Calu3 (cell line): ENCODE data around the gene LPAR3. TPM values are rescaled to one million over a fixed set of nuclear protein-coding genes. Genes with fewer than 3 reads are reported as not detected.

ENCODE experiments used
- BruUV-seq: library from RNA; stranded (reverse); fragments of 400-500 nt; replicated peaks from 2 replicates; lab custom pipeline; 2021; lab: Mats Ljungman, UMichigan
- CTCF ChIA-PET: fragments of 300-600 bp; sonication (Branson Sonifier 250); formaldehyde crosslinking; loops from one replicate; lab custom pipeline; 2022; ENCODE audit warnings: antibody characterized with exemption; lab: Charles Lee
- DNase-seq: peaks from one replicate; pipeline ENCODE4 v3.0.0; 2022
- H3K27ac Mint-ChIP-seq: one replicate; pipeline ENCODE4 v1.8.0; 2022; ENCODE audit warnings: mixed read lengths; ENCODE audit not compliant: unreplicated experiment
- H3K27me3 Mint-ChIP-seq: one replicate; pipeline ENCODE4 v1.8.0; 2022; ENCODE audit warnings: mixed read lengths; ENCODE audit not compliant: unreplicated experiment
- H3K36me3 Mint-ChIP-seq: one replicate; pipeline ENCODE4 v1.8.0; 2022; ENCODE audit warnings: mild to moderate bottlenecking, moderate library complexity, mixed read lengths; ENCODE audit not compliant: insufficient read depth, unreplicated experiment
- H3K4me1 Mint-ChIP-seq: one replicate; pipeline ENCODE4 v1.8.0; 2022; ENCODE audit warnings: mild to moderate bottlenecking, low read depth, mixed read lengths; ENCODE audit not compliant: unreplicated experiment
- H3K4me3 Mint-ChIP-seq: one replicate; pipeline ENCODE4 v1.8.0; 2022; ENCODE audit warnings: mild to moderate bottlenecking, low read depth, moderate library complexity, mixed read lengths; ENCODE audit not compliant: unreplicated experiment
- H3K9me3 Mint-ChIP-seq: one replicate; pipeline ENCODE4 v1.8.0; 2022; ENCODE audit warnings: low read depth, mixed read lengths; ENCODE audit not compliant: unreplicated experiment
- CTCF ChIP-seq: fragments of 200-600 bp; IDR thresholded peaks from one replicate; pipeline ENCODE4 v1.8.0; 2022; ENCODE audit warnings: antibody characterized with exemption; ENCODE audit not compliant: unreplicated experiment
- intact Hi-C: fragments of 100-400 bp; cut with micrococcal nuclease; formaldehyde crosslinking; loops from one replicate; pipeline ENCODE4 v1.10.0; 2022; ENCODE audit not compliant: unreplicated experiment
- total RNA-seq: library from RNA; stranded (reverse); gene quantifications from 2 replicates; pipeline ENCODE4 v1.2.3, GENCODE V29; 2022

Gene LPAR3
- total RNA-seq, 1 experiment from 2014 or later = 14.0 TPM

- CTCF ChIA-PET = no interaction called here
- intact Hi-C loops = no loop called here
- Mint-ChIP-seq H3K36me3 (peaks cover 10% of the 10 kb centered on the region), H3K4me3 (no peak overlapping the region), H3K27me3 (no peaks in the 10 kb centered on the region), H3K27ac (peak overlapping the region; percentile 100), H3K9me3 (no peaks in the 10 kb centered on the region), H3K4me1 (peaks cover 51% of the 10 kb centered on the region)
- BruUV-seq = no TSS peak
- DNase-seq = peak; percentile 55
- no peak for TF ChIP-seq CTCF
Observed at GRCh38 chr1:84836145-84836544, 56.9 kb downstream of the LPAR3 start.

DNA sequence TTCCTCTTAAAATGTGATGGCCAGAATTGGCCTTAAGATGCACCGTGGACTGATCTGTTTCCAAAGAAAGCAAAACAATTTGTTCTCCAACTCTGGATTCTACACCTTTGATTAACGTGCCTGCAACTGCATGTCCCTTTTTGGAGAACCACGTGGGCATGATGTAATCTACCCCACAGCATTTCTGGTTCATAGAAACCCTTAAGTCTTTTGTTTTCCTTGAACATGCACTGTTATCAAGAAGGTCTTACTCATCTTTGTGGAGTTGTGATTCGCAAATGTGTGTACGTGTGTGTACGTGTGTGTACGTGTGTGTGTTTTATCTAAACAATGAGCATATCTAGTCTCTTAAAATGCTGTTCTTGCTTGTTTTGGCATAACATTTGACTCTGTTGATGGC lies 57.8 kb downstream of the LPAR3 start:
- CTCF ChIA-PET = no interaction called here
- intact Hi-C loops = no loop called here
- Mint-ChIP-seq H3K9me3 (no peaks in the 10 kb centered on the region), H3K27me3 (no peaks in the 10 kb centered on the region), H3K36me3 (peaks cover 10% of the 10 kb centered on the region), H3K4me3 (peak overlapping the region; percentile 65), H3K27ac (peak overlapping the region; percentile 100), H3K4me1 (peaks cover 56% of the 10 kb centered on the region)
- no TSS peak for BruUV-seq
- no peak for DNase-seq
- no peak for TF ChIP-seq CTCF

GRCh38 chr1:84834419-84835064 lies 58.5 kb downstream of the LPAR3 start:
- DNase-seq = peak; percentile 44
- BruUV-seq = no TSS peak
- intact Hi-C loops = loop anchor here (5.0 kb wide), 1 partner anchor 48 kb away; no protein-coding TSS in a partner anchor
- CTCF ChIA-PET = interaction anchor here (0.8 to 1.4 kb wide), 3 partner anchors 13 to 55 kb away, joined by 3 to 5 read pairs (median 4); no protein-coding TSS in a partner anchor
- no peak for TF ChIP-seq CTCF
- peaks cover 10% of the 10 kb centered on the region for H3K36me3 Mint-ChIP-seq
- H3K27me3 Mint-ChIP-seq = no peaks in the 10 kb centered on the region
- H3K4me1 Mint-ChIP-seq = peaks cover 60% of the 10 kb centered on the region
- no peaks in the 10 kb centered on the region for H3K9me3 Mint-ChIP-seq
- peak overlapping the region; percentile 65 for H3K4me3 Mint-ChIP-seq
- peak overlapping the region; percentile 100 for H3K27ac Mint-ChIP-seq

DNA sequence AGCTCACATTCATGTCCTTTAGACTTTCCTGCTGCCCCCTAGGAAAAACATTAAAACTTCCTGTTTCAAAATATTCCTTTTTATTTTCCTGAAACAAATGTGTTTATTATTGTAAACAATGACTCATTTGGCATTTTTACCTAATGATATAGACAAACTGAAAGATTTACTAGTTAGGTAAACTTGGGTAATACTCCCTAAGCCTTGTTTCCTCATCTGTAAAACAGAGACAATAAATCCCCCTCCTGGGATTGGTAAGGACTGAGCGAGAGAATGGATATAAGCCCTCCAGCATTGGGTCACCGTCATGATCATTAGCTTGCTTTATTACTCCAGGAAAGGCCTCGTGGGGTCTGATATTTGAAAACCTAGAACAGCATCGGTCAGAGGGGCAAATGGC lies 59.8 kb downstream of the LPAR3 start:
- Mint-ChIP-seq H3K27me3 (no peaks in the 10 kb centered on the region), H3K4me3 (no peak overlapping the region), H3K27ac (peak overlapping the region; percentile 100), H3K9me3 (no peaks in the 10 kb centered on the region), H3K36me3 (peaks cover 10% of the 10 kb centered on the region), H3K4me1 (peaks cover 50% of the 10 kb centered on the region)
- intact Hi-C loops = loop anchor here (5.0 kb wide), 1 partner anchor 49 kb away; no protein-coding TSS in a partner anchor
- no peak for DNase-seq
- CTCF ChIA-PET = interaction anchor here (0.5 to 1.4 kb wide), 3 partner anchors 51 to 919 kb away, joined by 3 to 6 read pairs (median 4); no protein-coding TSS in a partner anchor
- no TSS peak for BruUV-seq
- no peak for TF ChIP-seq CTCF
